HFFc6 (cell line): ENCODE measurements around the gene COG8. TPM values are rescaled to one million over a fixed set of nuclear protein-coding genes. Genes with fewer than 3 reads are reported as not detected.

Experiments
- DNase-seq: peaks from one replicate; pipeline ENCODE4 v3.0.0-alpha.2; 2018
- H3K27ac Mint-ChIP-seq: 2 replicates; pipeline ENCODE4 v1.8.0; 2020; ENCODE audit warnings: mild to moderate bottlenecking, mixed read lengths
- H3K27me3 Mint-ChIP-seq: 2 replicates; pipeline ENCODE4 v1.8.0; 2021; ENCODE audit warnings: mild to moderate bottlenecking, moderate library complexity, mixed read lengths; ENCODE audit not compliant: insufficient read depth
- H3K36me3 Mint-ChIP-seq: 2 replicates; pipeline ENCODE4 v1.8.0; 2021; ENCODE audit warnings: low read depth, mixed read lengths
- H3K4me1 Mint-ChIP-seq: 2 replicates; pipeline ENCODE4 v1.8.0; 2020; ENCODE audit warnings: low read depth, mixed read lengths
- H3K4me3 Mint-ChIP-seq: 2 replicates; pipeline ENCODE4 v1.8.0; 2020; ENCODE audit warnings: mild to moderate bottlenecking, moderate library complexity, mixed read lengths
- H3K9me3 Mint-ChIP-seq: 2 replicates; pipeline ENCODE4 v1.8.0; 2020; ENCODE audit warnings: mild to moderate bottlenecking, mixed read lengths
- total RNA-seq, 6 experiments: library from RNA; stranded (reverse); fragmentation: NEBNext Ultra II Directional; extraction: Animal tissue kit (Norgen Biotek cat#: 25700); gene quantifications; 2 replicates in 1 of 6; 3 replicates in 5 of 6; pipeline ENCODE4 v1.2.3, GENCODE V29; 2021
- TF ChIP-seq, protein P1 (sequence below): fragments of 200-600 bp; sonication (generic); IDR thresholded peaks from 2 replicates; pipeline ENCODE4 v1.5.0; 2021; ENCODE audit warnings: antibody characterized with exemption, mild to moderate bottlenecking

COG8 gene
- total RNA-seq, 6 experiments from 2014 or later = 29.4 to 36.8 (median 35.2) TPM

DNA sequence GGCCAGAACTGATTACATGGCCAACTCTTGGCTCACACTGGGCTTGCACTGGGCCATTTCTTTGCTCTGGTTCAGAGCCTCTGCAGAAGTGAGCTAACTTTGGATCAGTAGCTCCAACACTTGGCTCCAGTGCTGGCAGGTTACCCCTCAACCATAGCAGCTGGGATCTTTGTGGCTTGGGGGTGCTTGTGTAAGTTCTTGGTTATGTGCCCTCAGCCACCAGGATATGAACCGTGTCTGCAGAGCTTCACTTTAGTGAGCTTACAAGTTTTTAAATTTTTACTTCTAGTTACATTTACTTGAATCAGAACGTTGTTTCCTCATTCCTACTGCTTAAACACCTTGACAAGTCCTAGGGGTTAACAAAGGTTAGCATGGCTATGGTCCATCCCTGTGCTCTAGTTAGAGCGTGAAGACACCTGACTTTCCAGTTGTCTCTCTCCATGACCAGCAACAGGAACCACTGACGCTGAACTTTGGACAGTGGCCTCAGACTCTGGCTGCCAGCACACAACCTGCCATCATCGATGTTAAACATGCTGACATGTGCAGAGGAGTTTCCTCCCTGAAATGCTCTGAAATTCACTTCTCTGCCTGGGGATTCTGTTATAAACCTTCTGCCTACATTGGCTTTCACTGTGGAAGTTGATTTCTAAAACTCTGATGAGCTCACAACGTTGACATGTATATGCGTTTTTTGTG, 13.0 kb downstream of the COG8 start:
- peaks cover 6% of the 10 kb centered on the region for H3K27me3 Mint-ChIP-seq
- H3K4me1 Mint-ChIP-seq = peaks cover 37% of the 10 kb centered on the region
- H3K36me3 Mint-ChIP-seq = peaks cover 37% of the 10 kb centered on the region
- TF ChIP-seq, protein P1, sequence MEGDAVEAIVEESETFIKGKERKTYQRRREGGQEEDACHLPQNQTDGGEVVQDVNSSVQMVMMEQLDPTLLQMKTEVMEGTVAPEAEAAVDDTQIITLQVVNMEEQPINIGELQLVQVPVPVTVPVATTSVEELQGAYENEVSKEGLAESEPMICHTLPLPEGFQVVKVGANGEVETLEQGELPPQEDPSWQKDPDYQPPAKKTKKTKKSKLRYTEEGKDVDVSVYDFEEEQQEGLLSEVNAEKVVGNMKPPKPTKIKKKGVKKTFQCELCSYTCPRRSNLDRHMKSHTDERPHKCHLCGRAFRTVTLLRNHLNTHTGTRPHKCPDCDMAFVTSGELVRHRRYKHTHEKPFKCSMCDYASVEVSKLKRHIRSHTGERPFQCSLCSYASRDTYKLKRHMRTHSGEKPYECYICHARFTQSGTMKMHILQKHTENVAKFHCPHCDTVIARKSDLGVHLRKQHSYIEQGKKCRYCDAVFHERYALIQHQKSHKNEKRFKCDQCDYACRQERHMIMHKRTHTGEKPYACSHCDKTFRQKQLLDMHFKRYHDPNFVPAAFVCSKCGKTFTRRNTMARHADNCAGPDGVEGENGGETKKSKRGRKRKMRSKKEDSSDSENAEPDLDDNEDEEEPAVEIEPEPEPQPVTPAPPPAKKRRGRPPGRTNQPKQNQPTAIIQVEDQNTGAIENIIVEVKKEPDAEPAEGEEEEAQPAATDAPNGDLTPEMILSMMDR = no peak
- no peaks in the 10 kb centered on the region for H3K9me3 Mint-ChIP-seq
- peak overlapping the region; percentile 26; the same call in 1 of the 2 replicates for H3K4me3 Mint-ChIP-seq
- H3K27ac Mint-ChIP-seq = 0 out of 2 replicates have a peak overlapping the region, but pooled peaks have one; percentile 16
- no peak for DNase-seq

DNA sequence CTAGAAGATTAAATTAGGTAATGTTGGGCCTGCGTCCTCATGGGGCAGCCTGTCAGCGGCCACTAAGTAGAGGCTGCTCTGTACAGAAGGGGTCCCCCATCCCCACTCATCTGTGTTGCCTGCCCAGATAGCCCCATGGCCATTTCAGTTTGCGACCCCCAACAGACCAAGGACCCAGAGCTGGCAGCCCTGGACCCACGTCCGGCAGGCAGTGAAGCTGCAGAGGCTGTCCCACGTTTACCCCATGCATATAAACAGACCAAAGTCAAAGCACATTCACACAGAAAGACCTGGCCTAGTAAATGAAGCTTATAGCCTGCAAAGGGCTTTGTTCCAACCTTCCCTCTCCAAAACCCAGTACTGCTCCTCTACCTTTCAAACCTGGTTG, 13.6 kb downstream of the COG8 start:
- Mint-ChIP-seq H3K27ac (no peak overlapping the region), H3K36me3 (peaks cover 41% of the 10 kb centered on the region), H3K27me3 (peaks cover 6% of the 10 kb centered on the region), H3K4me3 (no peak overlapping the region), H3K9me3 (no peaks in the 10 kb centered on the region), H3K4me1 (peaks cover 37% of the 10 kb centered on the region)
- no peak for DNase-seq
- TF ChIP-seq, protein P1 = no peak

DNA sequence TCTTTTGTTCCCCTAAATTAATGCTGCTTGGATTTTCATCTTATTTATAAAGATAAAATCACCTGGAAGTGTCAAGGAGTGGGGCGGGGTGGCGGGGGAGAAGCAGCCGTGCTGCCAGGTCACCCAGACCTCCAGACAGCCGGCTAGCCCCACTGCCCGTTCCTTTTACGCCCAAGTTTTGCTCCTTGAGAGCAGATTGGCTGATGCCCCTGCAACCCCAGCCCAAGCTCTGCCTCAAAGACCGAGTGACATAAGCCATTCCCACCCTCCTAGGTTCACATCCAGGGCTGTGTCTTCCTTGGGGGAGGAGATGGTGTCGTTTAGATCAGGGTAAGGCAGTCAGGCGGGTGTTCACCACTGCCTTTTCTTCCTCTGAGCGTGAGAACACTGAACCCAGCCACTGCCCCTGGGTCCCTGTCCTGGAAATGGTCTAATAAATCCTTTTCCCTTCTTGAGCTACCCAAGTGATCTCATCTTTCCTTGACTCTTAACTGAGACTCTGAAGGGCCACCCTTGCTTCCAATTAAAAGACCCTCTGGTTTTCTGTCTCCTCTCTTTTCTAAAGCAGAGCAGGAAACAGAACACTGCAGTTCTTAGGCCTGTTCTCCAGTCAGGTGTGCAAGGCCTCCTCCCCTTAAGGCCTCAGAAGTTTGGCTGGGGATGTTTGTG, 14.6 kb downstream of the COG8 start:
- TF ChIP-seq, protein P1 = no peak
- Mint-ChIP-seq H3K9me3 (no peaks in the 10 kb centered on the region), H3K27ac (no peak overlapping the region), H3K4me3 (no peak overlapping the region), H3K27me3 (peaks cover 6% of the 10 kb centered on the region), H3K36me3 (peaks cover 43% of the 10 kb centered on the region), H3K4me1 (peaks cover 37% of the 10 kb centered on the region)
- DNase-seq = no peak

DNA sequence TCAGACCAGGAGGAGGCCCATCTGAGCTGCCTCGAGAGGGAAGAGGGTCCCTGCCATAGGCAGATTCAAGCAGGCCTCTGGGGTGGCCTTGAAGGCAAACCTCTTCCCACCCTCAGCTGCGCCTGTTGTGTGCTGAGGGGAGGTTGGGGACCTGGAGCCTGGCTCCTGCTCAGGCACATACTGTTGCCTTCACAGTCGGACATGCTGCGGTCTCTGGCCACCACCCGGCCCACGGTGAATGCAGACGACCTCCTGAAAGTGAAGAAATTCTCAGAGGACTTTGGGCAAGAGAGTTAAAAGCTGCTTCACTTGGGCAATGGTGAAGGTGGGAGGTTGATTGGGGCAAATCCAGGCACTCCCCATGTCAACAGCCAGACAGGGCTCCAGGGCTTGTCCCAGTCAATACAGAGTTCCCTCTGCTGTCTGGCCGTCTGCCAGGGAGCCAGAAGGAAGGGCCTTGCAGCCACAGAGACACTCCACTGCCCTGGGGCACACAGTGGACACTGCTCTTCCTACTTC, 15.3 kb downstream of the COG8 start:
- H3K36me3 Mint-ChIP-seq = peaks cover 48% of the 10 kb centered on the region
- TF ChIP-seq, protein P1 = no peak

DNA sequence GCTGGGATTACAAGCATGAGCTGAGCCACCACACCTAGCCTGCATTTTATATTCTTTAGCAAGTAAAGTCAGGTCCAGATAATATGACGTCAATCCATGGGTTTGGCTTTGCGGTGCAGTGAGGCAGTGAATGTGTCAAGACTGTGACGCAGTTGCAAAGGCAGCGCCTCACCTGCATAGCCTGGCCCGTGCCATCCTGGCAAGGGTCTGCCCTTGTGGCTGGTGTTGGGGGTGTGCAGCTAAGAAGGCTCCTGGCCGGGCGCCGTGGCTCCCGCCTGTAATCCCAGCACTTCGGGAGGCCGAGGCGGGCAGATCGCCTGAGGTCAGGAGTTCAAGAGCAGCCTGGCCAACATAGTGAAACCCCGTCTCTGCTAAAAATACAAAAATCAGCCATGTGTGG, 15.9 kb downstream of the COG8 start:
- peaks cover 25% of the 10 kb centered on the region for H3K4me1 Mint-ChIP-seq
- TF ChIP-seq, protein P1 = no peak
- H3K36me3 Mint-ChIP-seq = peaks cover 48% of the 10 kb centered on the region
- DNase-seq = no peak
- no peaks in the 10 kb centered on the region; the same call in none of the 2 replicates for H3K27me3 Mint-ChIP-seq
- no peaks in the 10 kb centered on the region for H3K9me3 Mint-ChIP-seq
- no peak overlapping the region for H3K27ac Mint-ChIP-seq
- H3K4me3 Mint-ChIP-seq = no peak overlapping the region

More for the DNA sequence above, 15.3 kb downstream of the COG8 start:
- no peak overlapping the region for H3K27ac Mint-ChIP-seq
- H3K9me3 Mint-ChIP-seq = no peaks in the 10 kb centered on the region
- DNase-seq = no peak
- no peak overlapping the region for H3K4me3 Mint-ChIP-seq
- H3K27me3 Mint-ChIP-seq = peaks cover 2% of the 10 kb centered on the region
- H3K4me1 Mint-ChIP-seq = peaks cover 31% of the 10 kb centered on the region
